ENCODE measurements around the gene ELOVL2. TPM values are rescaled to one million over a fixed set of nuclear protein-coding genes. Genes with fewer than 3 reads are reported as not detected.

Gene ELOVL2
- total RNA-seq, 1 donor from 2014 or later, result not detected

- intact Hi-C loops (cut with micrococcal nuclease), result no loop called here
Measured at GRCh38 chr6:10933126-10933525, 111.0 kb downstream of the ELOVL2 start.

Other genes with a start within 250 kb of the ELOVL2 start
- gene MAK, start 205.8 kb downstream of the ELOVL2 start, total RNA-seq, result 0.11 TPM in 2 replicates
- gene GCM2, start 162.3 kb downstream of the ELOVL2 start, total RNA-seq, result not detected in 2 replicates
- 0.34 and 0.36 TPM in 2 replicates for gene SYCP2L, start 157.3 kb downstream of the ELOVL2 start, total RNA-seq
- 9.4 and 11.9 TPM in 2 replicates for gene SMIM13, start 49.5 kb upstream of the ELOVL2 start, total RNA-seq
- gene ERVFRD-1, start 67.4 kb upstream of the ELOVL2 start, total RNA-seq, result 0.07 TPM in 1 of 2 replicates, not detected in the other
- gene NEDD9, start 188.4 kb upstream of the ELOVL2 start, total RNA-seq, result 45.9 and 46.5 TPM in 2 replicates

Measured in T-helper 2 cell treated with Interferon-gamma antibody and Interleukin-4, amounts not matched to agents 100 ng/mL and 5 ng/mL, for 36 hours (primary cell).